ENCODE results near the gene CTSZ. TPM values are rescaled to one million over a fixed set of nuclear protein-coding genes. Genes with fewer than 3 reads are reported as not detected.

CTSZ gene
- total and polyA plus RNA-seq, 3 donors from 2014 or later = 49.4 to 120 (median 77.4) TPM

DNA sequence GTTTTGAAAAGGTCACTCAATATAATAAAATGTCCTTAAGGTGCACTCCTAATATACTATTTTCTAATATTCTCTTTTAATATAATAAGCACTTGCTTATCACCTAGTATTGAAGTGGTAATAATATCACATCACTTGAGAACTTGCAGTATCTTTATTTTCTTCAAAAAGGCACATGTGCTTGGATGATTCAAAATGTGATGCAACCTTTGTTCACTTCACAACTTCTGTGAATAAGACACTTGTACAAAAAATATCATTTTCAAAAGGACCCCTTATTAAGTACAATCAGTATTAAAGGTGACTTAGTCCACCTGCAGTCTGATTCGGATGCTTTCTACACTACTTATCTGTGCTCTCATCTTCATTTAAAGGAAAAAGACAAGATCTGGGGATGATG is 32.2 kb upstream of the CTSZ start:
- no peaks in the 10 kb centered on the region for H3K27me3 ChIP-seq
- no peaks in the 10 kb centered on the region for H3K36me3 ChIP-seq (ENCODE audit: low read depth, missing control alignments)
- DNase-seq = no peak
- TF ChIP-seq POLR2A (IDR thresholded peaks at IDR 0.05) = no peak
- TF ChIP-seq, protein P1, sequence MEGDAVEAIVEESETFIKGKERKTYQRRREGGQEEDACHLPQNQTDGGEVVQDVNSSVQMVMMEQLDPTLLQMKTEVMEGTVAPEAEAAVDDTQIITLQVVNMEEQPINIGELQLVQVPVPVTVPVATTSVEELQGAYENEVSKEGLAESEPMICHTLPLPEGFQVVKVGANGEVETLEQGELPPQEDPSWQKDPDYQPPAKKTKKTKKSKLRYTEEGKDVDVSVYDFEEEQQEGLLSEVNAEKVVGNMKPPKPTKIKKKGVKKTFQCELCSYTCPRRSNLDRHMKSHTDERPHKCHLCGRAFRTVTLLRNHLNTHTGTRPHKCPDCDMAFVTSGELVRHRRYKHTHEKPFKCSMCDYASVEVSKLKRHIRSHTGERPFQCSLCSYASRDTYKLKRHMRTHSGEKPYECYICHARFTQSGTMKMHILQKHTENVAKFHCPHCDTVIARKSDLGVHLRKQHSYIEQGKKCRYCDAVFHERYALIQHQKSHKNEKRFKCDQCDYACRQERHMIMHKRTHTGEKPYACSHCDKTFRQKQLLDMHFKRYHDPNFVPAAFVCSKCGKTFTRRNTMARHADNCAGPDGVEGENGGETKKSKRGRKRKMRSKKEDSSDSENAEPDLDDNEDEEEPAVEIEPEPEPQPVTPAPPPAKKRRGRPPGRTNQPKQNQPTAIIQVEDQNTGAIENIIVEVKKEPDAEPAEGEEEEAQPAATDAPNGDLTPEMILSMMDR (IDR thresholded peaks at IDR 0.05) = no peak
- peaks cover 14% of the 10 kb centered on the region for H3K4me1 ChIP-seq
- 79 to 85% methylated on average over 1 of the region's 1 CpG for WGBS, 2 donors
- no peaks in the 10 kb centered on the region for H3K9me3 ChIP-seq
- intact Hi-C loops (cut with DNase I; ENCODE audit: low total_unique reads) = no loop called here
- no peak overlapping the region for H3K4me3 ChIP-seq
- no peak overlapping the region for H3K27ac ChIP-seq

DNA sequence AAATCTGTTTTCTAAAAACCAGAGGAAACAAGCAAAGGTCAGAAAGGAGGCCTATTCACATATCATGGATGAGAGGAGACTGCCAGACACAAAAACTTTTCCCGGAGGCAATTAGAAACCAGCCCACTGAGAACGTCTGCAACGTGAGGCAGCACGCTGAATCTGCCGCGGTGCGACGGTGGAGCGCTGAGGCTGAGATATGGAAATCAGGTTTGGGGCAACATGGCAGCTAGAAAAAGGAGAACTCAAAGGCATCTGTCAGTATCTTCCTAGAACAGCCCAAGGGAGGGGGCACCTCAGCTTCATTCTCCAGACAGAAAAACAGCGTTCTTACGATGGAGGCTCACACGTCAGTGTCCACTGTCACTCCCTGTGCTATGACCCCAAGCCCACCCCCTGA is 30.3 kb upstream of the CTSZ start:
- DNase-seq = no peak
- no peak overlapping the region for H3K4me3 ChIP-seq
- no peaks in the 10 kb centered on the region for H3K9me3 ChIP-seq
- H3K27me3 ChIP-seq = no peaks in the 10 kb centered on the region
- intact Hi-C loops (cut with DNase I; ENCODE audit: low total_unique reads) = no loop called here
- H3K4me1 ChIP-seq = peaks cover 10% of the 10 kb centered on the region
- 85 to 87% methylated on average over 12 of the region's 12 CpGs for WGBS, 2 donors
- no peak overlapping the region for H3K27ac ChIP-seq
- no peaks in the 10 kb centered on the region for H3K36me3 ChIP-seq (ENCODE audit: low read depth, missing control alignments)
- TF ChIP-seq POLR2A (IDR thresholded peaks at IDR 0.05) = no peak
- TF ChIP-seq, protein P1 (IDR thresholded peaks at IDR 0.05) = no peak

DNA sequence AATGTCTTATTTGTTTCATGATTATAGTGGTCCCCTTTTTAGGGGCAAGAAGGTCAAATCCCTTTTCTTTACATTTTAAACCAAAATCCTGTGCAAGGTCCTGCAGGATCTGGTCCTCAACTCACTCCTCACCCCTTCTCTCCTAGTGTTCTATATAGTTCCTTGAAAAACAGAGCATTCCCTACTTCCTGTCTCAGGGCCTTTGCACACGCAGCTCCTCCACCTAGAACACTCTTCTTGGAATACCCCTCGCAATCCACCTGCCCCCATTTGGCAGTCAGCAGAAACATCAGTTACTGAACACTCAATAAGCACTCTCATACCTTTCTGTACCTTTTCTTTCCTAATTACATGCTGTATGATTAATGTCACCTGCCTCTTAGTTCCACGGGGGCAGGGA is 28.3 kb upstream of the CTSZ start:
- H3K4me1 ChIP-seq = peaks cover 7% of the 10 kb centered on the region
- 95 to 97% methylated on average over 3 of the region's 3 CpGs for WGBS, 2 donors
- no peaks in the 10 kb centered on the region for H3K27me3 ChIP-seq
- intact Hi-C loops (cut with DNase I; ENCODE audit: low total_unique reads) = no loop called here
- H3K9me3 ChIP-seq = no peaks in the 10 kb centered on the region
- TF ChIP-seq POLR2A (IDR thresholded peaks at IDR 0.05) = no peak
- TF ChIP-seq, protein P1 (IDR thresholded peaks at IDR 0.05) = no peak
- DNase-seq = no peak
- H3K36me3 ChIP-seq (ENCODE audit: low read depth, missing control alignments) = no peaks in the 10 kb centered on the region
- no peak overlapping the region for H3K4me3 ChIP-seq
- no peak overlapping the region for H3K27ac ChIP-seq

DNA sequence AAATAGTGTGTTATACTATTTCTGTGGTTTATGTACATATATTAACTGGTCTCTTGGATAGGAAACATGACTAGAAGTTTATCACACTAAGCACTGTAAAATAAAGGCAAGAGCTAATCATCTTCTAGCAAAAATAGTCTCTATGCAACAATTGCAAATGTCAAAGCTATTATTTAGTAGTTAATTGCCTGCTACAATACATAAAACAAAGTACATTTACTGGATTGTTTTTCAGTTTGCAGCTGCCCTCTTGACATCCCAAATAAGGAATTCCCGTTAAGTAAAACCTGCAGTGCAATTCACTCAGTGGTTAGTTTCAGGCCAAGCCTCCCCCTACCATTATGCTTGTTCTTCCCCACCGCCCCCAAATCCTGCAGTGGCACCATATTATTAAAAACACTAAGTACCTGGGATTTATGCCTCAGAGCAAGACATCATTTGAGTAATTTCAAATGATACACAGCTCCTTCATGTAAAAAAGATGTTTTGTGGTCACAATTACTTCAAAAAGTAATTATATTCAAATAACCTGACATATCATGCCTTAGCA is 26.6 kb upstream of the CTSZ start:
- Histone ChIP-seq H3K27ac (no peak overlapping the region), H3K4me1 (peaks cover 18% of the 10 kb centered on the region), H3K4me3 (no peak overlapping the region), H3K27me3 (no peaks in the 10 kb centered on the region), H3K9me3 (no peaks in the 10 kb centered on the region), H3K36me3 (ENCODE audit: low read depth, missing control alignments) (no peaks in the 10 kb centered on the region)
- WGBS, 2 donors = 80 to 82% methylated on average over 2 of the region's 2 CpGs
- intact Hi-C loops (cut with DNase I; ENCODE audit: low total_unique reads) = no loop called here
- no peak for DNase-seq
- no peak for TF ChIP-seq POLR2A (IDR thresholded peaks at IDR 0.05)
- TF ChIP-seq, protein P1 (IDR thresholded peaks at IDR 0.05) = no peak

DNA sequence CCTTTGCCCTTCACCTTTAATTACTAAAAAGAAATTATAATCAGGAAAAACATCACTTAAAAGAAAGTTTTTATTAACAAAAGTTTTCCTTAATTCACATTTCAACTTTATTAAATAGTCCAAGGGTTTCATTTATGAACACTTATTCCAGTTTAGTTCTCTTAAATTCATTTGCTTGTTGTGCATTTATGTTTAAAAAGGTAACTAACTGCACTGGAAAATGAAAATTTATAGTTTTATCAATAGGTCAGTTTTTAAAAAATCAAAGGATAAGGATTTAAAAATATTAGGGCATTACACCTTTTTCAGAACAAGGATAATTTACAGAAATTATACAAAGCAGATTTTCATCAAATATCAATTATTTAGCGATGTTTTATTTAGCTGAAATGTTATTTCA is 26.0 kb upstream of the CTSZ start:
- TF ChIP-seq, protein P1 (IDR thresholded peaks at IDR 0.05) = no peak
- TF ChIP-seq POLR2A (IDR thresholded peaks at IDR 0.05) = no peak
- Histone ChIP-seq H3K27me3 (no peaks in the 10 kb centered on the region), H3K27ac (peak overlapping the region in 1 of 2 donors; percentile 92), H3K9me3 (no peaks in the 10 kb centered on the region), H3K4me3 (peak overlapping the region in 1 of 2 donors; percentile 94), H3K4me1 (peaks cover 18% of the 10 kb centered on the region), H3K36me3 (ENCODE audit: low read depth, missing control alignments) (no peaks in the 10 kb centered on the region)
- intact Hi-C loops (cut with DNase I; ENCODE audit: low total_unique reads) = no loop called here
- no peak for DNase-seq
- 68 to 82% methylated on average over 1 of the region's 1 CpG for whole genome bisulfite sequencing, 2 donors
